HG03565 (cell line): Measurements from ENCODE around the gene ITPRIPL2.

ENCODE experiments used
- ATAC-seq: cut with Tn5 transposase; IDR thresholded peaks from one replicate; pipeline ENCODE4 v1.9.1; 2021; ENCODE audit warnings: mild to moderate bottlenecking, moderate library complexity; ENCODE audit not compliant: unreplicated experiment

ITPRIPL2 gene

DNA sequence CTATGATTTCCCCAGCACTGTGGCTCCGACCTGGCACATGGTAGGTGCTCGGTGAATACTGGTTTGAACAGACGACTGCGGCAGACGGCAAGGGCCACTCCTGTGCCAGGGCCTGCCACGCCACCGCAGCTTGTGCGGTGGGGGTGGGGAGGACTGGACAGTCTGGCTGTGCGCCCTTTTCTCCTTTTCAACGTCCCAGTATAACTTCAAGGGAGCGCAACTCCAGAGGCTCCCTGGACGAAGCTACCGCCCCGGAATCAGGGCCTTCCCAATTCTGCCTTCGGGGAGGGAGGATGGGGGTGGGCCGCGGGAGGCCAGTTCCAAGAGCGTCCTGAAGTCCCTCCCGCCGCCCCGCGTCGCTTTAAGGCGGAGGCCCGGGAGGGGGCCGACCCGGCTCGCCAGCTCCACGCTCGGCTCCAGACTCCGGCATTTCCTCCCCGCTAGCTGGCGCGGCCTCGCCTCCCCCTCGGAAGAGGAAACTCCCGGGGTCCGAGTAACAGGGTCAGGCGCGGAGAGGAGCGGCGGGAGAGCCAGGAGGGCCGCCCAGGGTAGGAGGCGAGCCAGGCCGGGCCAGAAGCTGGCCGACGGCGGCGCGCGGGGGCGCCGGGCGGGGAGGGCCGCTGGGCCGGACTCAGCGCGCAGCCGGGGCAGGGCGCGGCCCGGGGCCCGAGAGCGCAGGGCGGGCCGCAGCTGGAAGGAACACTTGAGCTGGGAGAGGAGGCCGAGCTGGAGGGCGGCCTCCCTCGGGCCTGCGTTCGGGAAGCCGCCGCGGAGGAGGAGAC lies at the start of gene ITPRIPL2:
TSS of gene ITPRIPL2 (plus strand) at position 388 of the 782 bp plus-strand sequence. CDS start 498 bp downstream, outside the sequence.
- ATAC-seq: no peak

DNA sequence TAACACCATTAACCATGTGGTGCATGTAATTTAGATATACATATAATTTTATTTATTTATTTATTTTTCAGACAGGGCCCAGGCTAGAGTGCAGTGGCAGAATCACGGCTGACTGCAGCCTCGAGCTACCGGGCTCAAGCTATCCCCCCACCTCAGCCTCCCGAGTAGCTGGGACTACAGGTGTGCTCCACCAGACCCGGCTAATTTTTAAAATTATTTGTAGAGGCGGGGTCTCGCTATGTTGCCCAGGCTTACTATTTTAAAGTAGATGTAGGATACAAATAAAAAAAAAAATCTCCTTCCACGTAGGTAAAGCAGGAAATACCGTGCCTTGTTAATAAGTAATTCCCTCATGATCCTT lies 46.8 kb upstream of the ITPRIPL2 start:
- ATAC-seq: no peak

DNA sequence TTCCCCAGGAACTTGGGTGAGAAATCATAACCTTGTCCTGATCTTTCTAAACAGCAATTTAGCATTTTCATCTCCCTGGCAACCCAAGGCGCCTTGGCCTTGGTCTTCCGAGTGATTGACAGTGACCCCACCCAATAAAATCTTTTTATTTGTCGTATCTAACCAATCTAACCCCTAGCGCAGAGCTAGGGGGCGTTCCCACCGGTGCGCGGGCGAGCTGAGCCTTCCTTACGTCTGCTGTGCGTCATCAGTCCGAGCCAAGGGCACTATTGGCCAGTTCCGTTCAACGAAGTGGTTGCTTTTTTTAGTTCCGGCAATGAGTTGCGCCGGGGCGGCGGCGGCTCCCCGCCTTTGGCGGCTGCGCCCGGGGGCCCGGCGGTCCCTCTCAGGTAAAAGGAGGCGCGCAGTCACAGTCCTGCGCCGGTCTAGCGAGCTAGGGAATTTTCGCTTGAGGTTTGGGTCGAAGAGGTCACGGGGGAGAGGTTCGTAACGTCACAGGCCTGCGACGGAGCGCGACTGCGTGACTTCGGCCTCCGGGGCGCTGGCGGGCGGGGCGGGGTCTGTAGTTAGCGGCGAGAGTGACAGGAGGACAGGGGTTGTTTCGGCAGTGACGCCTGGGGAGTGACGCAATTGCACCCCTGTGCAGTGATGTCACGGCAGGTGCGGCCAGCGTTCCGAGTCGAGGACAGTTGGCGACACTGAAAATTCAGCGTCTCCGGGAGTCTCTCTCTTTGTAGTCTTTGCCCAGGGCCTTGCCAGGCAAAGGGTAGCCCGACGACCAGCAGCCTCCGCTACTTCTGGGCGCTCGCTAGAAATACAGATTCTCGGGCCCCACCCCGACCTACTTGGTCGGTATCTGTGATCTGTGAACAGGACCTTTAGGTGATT lies 46.2 kb upstream of the ITPRIPL2 start, which contains the start of gene COQ7:
TSS of gene COQ7 (plus strand) at position 266 of the 888 bp plus-strand sequence. CDS start at position 317, 51 bp downstream.
- peak; percentile 91 for ATAC-seq

DNA sequence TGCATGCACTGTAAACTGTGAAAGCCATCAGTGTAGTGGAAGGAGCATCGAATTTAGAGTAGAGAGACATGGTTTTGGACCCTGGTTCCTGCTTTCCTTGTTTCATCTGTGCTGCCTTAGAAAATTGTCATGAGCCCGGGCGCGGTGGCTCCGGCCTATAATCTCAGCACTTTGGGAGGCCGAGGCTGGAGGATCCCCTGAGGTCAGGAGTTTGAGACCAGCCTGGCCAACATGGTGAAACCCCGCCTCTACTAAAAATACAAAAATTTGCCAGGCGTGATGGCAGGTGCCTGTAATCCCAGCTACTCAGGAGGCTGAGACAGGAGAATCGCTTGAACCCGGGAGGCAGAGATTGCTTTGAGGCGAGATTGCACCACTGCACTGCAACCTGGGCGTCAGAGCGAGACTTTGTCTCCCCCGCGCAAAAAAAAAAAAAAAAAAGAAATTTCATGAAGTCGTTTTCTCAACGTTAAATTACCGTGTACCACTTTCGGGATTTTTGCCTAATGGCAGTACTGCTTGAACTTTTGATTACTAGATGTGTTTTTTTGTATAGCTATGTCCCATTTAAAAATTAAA lies 45.4 kb upstream of the ITPRIPL2 start:
- ATAC-seq: no peak

DNA sequence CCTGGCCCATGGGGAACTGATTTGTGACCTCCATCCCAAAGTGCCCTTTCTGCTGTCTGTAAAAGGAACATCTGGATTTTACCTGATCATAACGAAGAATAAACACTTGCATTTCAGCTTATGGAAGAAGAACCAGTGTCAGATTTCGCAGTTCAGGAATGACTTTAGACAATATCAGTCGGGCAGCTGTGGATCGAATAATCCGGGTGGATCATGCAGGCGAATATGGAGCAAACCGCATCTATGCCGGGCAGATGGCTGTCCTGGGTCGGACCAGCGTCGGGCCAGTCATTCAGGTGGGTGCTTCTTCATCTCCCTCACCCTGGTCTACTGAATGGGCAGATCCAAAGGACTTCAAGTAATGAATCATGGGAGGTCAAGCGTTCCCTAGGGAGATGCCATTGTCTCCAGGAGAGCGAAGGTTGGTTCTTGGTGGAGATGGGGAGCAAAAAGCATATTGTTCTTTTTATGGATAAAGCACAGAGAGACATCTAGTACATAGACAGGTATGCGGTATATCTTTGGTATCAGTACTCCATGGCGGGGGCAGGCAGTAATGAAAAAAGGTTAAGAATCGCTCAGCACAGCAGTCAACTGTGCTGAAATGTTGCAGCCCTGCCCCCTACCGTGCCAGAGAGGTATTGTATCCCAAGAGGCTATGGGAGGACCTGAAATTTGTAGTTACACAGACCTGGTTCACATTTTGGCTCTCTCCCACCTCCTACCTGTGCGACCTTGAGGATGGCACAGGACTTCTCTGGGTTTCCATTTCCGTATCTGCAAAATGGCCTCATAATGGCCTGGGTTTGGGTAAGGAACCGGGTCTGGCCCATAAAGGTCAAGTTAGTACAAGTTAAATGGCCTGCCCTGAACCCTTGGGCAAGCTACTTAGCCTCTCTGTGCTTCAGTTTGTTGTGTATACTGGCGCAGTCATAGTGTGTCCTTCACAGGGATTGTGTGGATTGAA lies 41.7 kb upstream of the ITPRIPL2 start:
- no peak for ATAC-seq

DNA sequence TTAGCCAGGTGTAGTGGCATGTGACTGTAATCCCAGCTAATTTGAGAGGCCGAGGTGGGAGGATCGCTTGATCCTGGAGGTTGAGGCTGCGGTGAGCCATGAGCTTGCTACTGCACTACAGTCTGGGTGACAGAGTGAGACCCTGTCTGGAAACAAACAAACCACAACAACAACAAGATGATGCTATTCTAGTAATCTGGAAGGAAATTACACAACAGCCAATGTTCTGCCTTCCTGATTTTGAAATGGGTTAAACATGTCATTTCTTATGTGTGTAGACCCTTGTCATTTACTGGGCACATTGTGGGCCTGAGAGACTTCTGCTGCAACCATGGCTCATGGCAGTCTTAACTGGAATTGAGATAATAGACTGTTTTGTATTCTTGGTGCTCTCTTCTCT lies 40.4 kb upstream of the ITPRIPL2 start:
- ATAC-seq: no peak

DNA sequence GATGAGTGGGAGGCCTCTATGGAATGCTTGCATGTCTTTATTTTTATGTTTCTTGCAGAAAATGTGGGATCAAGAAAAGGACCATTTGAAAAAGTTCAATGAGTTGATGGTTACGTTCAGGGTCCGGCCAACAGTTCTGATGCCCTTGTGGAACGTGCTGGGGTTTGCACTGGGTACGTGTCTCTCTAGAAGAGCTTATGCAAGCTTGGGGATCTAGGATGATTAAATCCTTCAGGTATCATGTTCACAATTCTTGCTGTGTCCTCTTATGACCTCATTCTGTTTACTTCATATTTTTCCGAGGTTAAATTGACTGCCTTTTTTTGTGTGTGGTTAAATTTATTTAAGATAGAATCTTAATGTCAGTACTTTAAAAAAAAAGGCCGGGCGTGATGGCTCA lies 39.9 kb upstream of the ITPRIPL2 start:
- ATAC-seq: no peak

DNA sequence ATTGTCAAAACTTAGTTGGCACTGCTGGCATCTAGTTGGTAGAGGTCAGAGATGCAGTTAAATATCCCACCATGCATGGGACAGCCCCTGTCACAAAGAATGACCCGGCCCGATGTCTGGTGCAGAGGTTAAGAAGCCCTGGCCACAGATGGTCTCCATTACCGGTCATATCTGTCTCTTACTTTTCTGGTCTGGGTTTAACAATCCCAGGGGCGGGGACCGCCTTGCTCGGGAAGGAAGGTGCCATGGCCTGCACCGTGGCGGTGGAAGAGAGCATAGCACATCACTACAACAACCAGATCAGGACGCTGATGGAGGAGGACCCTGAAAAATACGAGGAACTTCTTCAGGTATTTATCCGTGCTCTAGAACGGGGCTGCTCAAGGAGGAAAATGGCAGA lies 38.3 kb upstream of the ITPRIPL2 start:
- ATAC-seq: no peak

DNA sequence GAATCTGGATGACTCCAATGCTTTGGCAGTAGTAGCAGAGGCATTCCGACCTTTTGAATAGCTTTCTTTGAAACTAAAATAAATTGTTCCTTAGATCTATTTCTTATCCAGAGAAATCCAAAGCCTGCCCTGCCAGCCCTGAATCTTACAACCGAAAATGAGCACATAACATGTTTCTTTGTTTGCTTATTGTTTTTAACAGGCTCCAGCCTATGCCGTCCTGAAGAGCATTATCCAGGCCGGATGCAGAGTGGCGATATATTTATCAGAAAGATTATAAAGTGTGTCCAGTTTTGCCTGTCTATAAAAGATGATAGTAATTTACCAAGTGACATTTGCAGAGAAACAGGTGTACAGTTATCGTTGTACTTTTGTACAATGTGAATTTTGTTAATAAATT lies 35.9 kb upstream of the ITPRIPL2 start:
- no peak for ATAC-seq

DNA sequence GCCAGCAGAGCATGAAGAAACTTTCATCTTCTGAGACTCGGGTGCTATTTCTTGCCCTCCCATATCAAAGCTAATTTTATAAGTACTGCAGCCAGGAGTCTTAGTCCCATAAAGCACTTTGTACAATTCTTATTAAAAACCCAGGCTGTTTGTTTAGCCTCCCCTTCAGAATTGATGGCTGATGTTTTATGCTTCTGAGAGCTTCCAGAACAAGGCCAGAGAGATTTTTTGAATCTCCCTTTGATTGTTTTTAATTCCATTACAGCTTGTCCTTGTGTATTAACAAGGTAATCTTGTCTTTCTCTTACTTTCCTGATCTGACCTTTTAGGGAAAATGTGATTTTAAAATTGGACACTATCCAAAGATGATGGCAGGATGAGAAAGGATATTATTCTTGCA lies 30.1 kb upstream of the ITPRIPL2 start:
- ATAC-seq: no peak

DNA sequence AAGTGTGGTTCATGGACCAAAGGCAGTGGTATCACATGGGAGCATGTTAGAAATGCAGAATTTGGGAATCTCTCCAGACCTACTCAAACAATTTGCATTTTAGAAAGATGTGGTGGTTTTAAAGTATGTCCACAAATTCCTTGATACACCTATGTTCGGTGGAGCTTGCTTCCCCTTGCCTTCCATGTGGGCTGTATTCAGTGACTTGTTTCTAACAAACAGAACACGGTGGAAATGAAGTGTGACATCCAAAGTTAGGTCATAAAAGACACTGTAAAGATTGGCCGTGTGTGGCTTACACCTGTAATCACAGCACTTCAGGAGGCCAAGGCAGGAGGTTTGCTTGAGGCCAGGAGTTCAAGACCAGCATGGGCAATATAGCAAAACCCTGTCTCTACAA lies 29.6 kb upstream of the ITPRIPL2 start:
- no peak for ATAC-seq

DNA sequence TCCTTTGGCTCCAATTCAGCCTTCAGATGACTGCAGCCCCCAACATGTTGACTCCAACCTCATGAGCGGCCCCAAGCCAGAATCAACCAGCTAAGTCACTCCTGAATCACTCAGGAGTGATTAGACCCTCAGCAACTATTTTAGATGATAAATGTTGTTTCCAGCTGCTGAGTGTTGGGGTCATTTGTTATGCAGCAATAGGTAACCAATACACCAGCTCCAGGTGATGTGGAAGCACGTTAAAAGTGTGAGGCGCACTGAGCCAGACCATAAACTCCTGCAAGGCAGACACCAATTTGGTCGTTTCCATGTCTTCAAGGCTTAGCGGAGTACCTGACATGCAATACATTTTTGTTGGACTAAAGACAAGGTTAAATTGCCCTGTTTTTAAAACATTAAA lies 28.9 kb upstream of the ITPRIPL2 start:
- ATAC-seq: no peak

DNA sequence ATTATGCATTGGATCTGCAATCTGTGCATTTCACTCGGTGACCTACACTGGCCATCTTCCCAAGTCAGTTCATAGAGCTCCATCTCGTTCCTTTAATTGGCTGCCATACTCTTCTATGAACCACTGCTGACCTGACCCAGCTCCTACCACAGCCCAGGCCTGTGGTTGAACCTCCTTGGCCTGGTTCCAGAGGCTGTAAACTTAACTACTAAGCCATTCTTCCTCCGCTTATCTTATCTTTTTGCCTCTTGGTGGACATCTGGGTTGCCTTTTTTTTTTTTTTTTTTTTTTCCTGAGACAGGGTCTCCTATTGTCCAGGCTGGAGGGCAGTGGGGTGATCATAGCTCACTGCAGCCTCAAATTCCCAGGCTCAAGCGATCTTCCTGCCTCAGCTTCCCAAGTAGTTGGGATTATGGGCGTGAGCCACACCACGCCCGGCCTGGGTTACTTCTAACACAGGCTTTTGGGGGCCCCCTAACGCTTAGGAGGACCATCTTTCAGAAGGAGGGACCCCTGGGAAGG lies 28.0 kb upstream of the ITPRIPL2 start:
- no peak for ATAC-seq

DNA sequence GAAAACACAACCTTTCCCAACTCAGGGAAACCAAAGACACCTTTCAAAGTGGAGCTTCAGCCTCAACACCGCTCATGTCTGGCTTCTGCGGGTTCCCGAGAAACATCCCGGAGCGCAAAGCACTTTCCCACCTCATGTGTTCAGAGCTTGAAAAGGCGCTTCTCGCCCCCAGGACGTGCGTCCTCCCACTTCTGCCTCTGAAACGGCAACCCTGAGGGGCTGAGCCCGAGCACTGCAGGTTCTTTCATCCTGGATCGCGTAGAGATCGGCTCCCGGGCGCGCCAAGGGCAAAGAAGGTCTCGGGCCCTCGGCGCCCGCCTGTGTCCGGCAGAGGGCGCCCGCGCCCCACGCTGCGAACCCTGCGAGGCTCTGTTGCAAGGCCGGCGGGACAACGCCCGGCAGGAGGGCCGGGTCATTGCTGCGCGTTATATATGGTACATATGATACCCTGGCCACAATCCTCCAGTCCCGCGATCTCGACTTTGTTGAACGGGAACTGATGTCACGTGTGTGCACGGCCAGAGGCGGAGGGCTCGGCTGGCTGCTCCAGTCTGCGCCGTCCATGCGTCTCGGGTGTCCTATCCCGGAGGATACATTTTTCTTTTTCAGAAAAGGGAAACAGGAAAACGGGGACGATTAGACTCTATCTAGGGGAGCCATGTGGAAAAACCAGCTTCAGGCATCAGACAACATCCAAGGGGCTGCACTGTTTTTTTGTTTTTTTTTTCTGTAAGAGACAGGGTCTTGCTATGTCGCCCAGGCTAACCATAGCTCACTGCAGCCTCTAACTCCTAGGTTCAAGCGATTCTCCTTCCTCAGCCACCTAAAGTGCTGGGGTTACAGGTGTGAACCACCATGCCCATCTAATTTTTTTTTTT lies 27.2 kb upstream of the ITPRIPL2 start:
- ATAC-seq: peak; percentile 85

DNA sequence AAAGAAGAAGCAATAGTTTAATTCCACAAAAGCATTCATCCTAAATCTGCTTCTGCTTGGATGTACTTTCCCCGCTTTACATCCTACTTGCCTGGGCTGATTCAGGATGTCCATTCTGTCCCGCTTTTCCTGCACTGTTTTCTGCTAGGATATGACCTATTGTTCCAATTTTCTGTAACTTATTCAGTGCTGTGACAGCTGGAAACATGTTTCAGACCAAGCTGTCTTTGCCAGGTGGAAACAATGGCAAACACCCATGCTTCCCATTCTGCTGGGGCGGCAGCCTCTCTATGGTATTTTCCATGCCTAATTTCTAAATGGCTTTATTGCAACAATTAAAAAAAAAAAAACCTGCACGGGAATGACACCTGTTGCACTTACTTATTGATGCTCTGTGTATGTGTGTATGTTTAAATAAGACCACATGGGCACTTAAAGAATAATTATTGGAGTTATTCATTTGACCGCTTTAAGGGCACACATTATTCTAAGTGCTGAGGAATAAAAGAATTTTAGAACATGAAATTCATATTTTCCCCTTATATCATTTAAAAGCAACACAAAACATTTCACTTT lies 25.3 kb upstream of the ITPRIPL2 start:
- ATAC-seq: no peak

DNA sequence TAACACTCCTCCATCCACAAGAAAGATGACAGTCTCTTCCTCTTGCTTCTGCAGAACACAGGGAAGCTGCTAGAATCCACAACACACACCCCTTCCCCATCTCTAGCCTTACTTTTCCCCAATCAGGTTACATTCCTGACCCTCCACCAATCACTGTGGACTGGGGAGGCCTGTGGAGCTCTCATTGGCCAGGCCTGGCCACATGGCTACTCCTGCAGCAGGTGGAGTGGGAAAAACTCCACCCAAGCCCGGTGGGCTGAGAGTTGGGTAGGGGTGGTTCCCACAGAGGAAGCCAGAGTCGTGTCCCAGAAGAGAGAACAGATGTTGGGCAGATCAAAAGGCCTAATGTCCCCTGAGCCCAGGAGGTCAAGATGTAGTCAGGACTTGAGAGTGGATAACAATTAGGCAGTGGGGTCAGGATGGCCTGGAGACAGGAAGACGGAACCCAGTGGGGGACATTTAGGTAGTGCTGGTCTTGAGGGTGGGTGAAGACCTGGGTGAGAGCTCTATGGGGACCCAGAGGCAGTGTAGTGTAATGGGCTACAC lies 24.3 kb upstream of the ITPRIPL2 start:
- ATAC-seq: no peak

DNA sequence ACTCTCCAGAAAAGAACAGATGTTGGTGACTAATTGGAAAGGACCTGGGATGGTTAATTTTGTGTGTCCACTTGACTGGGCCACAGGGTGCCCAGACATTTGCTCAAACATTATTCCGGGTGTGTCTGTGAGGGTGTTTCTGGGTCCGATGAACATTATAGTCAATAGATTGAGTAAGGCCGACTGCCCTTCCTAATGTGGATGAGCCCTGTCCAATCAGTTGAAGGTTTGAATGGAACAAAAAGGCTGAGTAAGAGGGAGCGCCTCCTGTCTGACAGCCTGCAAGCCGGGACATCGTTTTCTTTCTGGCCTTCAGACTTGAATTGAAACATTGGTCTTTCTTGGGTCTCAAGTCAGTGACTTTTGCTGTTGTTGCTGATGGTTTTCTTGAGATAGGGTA lies 22.8 kb upstream of the ITPRIPL2 start:
- ATAC-seq: no peak

DNA sequence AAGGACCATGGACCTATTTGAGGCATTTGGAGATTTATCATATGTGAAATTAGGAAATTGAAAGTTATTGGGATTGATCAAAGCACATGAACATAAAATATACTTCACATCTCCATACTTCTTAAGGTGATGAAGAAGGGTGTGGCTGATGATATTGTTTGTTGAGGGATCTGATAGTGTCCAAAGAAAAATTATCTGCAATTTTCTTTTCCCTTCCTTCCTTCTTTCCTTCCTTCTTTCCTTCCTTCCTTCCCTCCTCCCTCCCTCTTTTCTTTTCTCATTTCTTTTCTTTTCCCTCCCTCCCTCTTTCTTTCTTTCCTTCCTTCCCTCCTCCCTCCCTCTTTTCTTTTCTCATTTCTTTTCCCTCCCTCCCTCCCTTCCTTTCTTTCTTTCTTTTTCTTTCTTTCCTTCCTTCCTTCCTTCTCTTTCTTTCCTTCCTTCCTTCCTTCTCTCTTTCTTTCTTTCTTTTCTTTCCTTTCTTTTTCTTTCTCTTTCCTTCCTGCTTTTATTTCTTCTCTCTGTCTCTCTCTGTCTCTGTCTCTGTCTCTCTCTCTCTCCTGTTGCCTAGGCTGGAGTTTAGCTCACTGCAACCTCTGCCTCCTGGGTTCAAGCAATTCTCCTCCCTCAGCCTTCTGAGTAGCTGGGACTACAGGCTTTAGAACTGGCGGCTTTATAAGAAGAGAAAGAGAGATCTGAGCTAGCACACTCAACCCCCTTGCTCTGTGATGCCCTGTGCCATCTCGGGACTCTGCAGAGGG lies 20.9 kb upstream of the ITPRIPL2 start:
- no peak for ATAC-seq
